ENCODE measurements around the gene FGD2.

- no peak for TF ChIP-seq CTCF (IDR thresholded peaks at IDR 0.05)
- TF ChIP-seq POLR2A (IDR thresholded peaks at IDR 0.05): no peak
- TF ChIP-seq EP300 (IDR thresholded peaks at IDR 0.05): no peak
Measured at GRCh38 chr6:37072526-37072925, 67.1 kb downstream of the FGD2 start.
